AG09309 (cell line): ENCODE data around the gene BEND2.

Experiments
- DNase-seq: peaks from one replicate; pipeline ENCODE4 v3.0.0-alpha.2; 2010; ENCODE audit warnings: low read depth
- H3K4me3 ChIP-seq: 2 replicates; pipeline ENCODE4 v1.5.1; 2011; ENCODE audit warnings: mild to moderate bottlenecking, low read depth, low read length, moderate library complexity; ENCODE audit not compliant: control insufficient read depth
- CTCF ChIP-seq: IDR thresholded peaks from 2 replicates; pipeline ENCODE4 v1.5.1; 2011; ENCODE audit warnings: mild to moderate bottlenecking, low read depth, low read length, inconsistent platforms; ENCODE audit not compliant: insufficient read depth, control insufficient read depth; ENCODE audit errors: missing control alignments

The BEND2 gene

DNA sequence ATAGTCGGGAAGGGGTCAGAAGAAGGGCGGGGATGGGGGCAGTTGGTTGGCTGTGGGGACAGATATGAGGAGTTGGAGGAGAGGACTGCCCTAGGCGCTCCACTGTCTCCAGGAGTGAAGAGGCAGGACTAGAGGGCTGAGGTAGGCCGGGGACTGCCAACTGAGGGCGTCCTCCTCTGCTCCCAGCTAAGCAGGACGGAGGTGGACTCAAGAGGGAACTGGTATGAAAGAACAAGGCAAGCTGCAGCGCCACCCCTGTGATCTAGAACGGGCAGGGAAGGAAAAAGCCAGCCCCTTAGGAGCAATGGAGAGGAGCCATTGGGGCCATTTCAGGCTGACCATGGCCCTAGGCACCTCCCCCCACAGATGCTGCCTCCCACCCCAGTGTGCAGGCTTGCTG is 14.0 kb downstream of the BEND2 start:
- no peak for TF ChIP-seq CTCF
- H3K4me3 ChIP-seq, result no peak overlapping the region
- no peak for DNase-seq

GRCh38 chrX:18203631-18204030 is 17.1 kb downstream of the BEND2 start:
- DNase-seq, result no peak
- no peak overlapping the region for H3K4me3 ChIP-seq
- no peak for TF ChIP-seq CTCF

DNA sequence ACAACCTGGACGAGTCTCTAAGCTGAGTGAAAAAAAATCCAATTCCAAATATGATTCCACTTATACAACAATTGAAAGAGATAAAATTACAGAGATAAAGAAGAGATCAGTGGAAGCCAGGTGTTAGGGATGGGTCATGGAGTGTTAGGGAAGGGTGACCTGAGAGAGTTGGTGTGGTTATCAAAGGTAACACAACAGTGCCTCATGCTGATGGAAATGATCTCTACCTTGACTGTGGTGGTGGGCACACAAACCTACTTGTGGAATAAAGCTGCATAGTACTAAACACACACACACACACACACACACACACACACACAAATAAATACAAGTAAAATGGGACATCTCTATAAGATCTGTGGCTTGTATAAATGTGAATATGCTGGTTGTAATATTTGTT is 26.0 kb downstream of the BEND2 start:
- no peak for TF ChIP-seq CTCF

DNA sequence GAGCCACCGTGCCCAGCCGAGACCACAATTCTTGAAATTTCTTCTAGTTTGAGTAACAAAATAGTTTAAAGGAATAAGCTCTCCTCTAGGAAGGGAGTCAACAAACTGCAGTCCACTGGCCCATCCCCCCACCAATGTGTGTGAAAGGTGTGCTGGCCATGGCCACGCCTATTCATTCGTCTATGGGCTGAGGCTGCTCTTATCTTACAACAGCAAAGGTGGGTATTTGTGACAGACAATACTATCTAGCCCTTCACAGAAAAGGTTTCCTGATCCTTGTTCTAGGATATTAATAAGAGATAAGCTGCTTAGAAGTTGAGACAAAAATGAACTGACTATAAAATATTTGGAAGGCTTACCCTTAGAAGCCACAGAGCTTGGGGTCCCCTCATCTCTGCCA is 41.2 kb downstream of the BEND2 start:
- DNase-seq, result no peak

More for the DNA sequence above, 26.0 kb downstream of the BEND2 start:
- no peak for DNase-seq
- no peak overlapping the region for H3K4me3 ChIP-seq

DNA sequence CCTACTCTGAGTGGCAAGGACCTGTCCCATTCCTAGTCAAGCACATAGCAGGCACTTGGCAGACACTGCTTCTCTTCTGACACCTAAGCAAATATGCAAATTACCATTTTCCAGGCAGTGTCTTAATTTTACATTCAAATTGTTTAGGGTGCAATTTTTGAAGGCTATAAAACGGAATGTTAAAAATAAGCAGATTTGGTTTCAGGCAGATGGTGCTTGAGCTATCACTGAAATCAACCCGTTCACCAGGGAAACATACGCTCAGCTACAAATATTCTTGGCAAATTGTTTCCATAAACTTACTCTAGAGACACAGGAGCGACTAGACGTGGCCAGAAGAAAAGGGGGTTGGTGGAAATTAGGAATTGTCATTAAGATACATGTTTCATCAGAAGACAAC is 45.7 kb downstream of the BEND2 start:
- no peak for TF ChIP-seq CTCF
- H3K4me3 ChIP-seq, result no peak overlapping the region
- no peak for DNase-seq

More for the DNA sequence above, 41.2 kb downstream of the BEND2 start:
- H3K4me3 ChIP-seq, result no peak overlapping the region
- TF ChIP-seq CTCF, result no peak

GRCh38 chrX:18174209-18174608 is 46.5 kb downstream of the BEND2 start:
- no peak for DNase-seq
- H3K4me3 ChIP-seq, result no peak overlapping the region
- TF ChIP-seq CTCF, result no peak

- TF ChIP-seq CTCF, result no peak
- no peak overlapping the region for H3K4me3 ChIP-seq
- no peak for DNase-seq
These were observed 47.0 kb downstream of the BEND2 start for GRCh38 chrX:18173494-18174180.
